GM15510 (cell line): ENCODE results near the gene NET1.

Source experiments
- POLR2A ChIP-seq: IDR thresholded peaks from 3 replicates; pipeline ENCODE4 v1.6.1; 2011; ENCODE audit warnings: borderline replicate concordance; ENCODE audit not compliant: insufficient read length; ENCODE audit errors: extremely low read depth

NET1 gene

GRCh38 chr10:5465976-5466450, 53.7 kb downstream of the NET1 start:
- TF ChIP-seq POLR2A: no peak

DNA sequence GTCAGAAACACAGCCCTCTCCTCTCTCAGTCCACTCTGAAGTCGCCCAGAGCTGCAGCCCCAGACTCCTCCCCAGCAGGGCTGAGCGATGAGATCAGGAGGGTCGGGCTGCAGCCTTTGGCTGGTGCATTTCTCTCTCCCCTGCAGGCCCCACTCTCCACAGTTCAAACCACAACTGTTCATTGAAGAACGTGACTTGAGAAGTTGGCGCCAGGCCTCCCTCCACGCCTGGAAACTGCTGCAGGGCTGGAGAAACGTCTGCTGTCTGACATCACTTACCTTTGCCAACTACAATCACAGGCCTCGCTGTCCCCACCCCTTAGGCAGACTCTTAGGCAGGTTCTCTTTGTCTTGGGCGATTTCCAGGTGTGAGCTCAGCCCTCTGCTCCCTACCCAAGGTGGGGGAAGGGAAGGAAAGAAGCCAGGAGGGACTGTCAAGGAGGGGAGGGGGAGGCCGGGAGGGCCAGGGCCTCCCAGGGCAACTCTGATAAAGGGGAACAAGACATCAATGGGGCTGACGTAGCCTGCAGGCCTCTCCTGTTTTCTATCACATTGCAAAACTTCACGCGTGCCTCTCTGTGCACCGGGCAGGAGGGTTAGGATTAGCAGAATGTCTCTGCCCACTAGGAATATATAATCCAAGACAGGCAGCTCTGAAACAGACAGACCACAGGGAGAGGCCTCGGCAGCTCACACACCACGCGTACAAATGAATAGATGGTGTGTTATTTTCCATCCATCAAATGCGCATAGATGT, 54.3 kb downstream of the NET1 start:
- no peak for TF ChIP-seq POLR2A

- TF ChIP-seq POLR2A: no peak
These were observed 54.8 kb downstream of the NET1 start for GRCh38 chr10:5467207-5467535.

- TF ChIP-seq POLR2A: no peak
These were observed 55.4 kb downstream of the NET1 start for GRCh38 chr10:5467634-5468255.

- no peak for TF ChIP-seq POLR2A
These were observed 56.1 kb downstream of the NET1 start for GRCh38 chr10:5468262-5469106.

GRCh38 chr10:5469353-5470061, 57.1 kb downstream of the NET1 start:
- TF ChIP-seq POLR2A: no peak

GRCh38 chr10:5470062-5470751, 57.9 kb downstream of the NET1 start:
- TF ChIP-seq POLR2A: no peak

- TF ChIP-seq POLR2A: no peak
These were observed 64.7 kb downstream of the NET1 start for GRCh38 chr10:5476918-5477525.

GRCh38 chr10:5477948-5478693, 65.8 kb downstream of the NET1 start:
- no peak for TF ChIP-seq POLR2A

DNA sequence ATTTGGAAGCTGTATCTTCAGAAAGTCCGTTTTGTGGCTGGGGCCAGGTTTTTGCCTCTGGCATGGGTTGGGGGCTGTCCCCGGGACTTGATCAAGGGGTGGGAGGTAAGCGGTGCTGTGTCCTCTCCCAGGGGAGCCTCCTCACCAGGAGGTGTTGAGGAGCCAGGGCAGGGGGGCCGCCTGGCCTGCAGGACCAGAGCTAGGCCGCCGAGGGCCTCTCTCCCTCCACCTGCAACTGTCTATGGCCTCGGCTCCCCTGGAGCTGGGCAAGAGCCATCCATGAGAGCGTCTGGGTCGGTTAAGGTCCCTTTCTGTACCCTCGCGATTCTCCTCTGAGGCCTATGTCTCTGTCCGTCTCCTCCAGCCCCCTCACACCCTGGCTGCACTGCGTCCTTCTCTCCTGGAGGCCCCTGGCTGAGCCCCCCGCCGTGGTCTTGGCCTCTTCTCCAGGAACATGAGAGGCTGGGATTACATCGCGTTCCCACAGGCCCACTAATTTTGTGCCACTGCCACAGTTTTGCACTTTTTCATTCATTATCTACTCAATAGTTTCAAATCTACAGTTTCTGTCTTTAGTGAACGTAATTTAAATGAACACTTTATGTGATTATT, 66.4 kb downstream of the NET1 start:
- no peak for TF ChIP-seq POLR2A

DNA sequence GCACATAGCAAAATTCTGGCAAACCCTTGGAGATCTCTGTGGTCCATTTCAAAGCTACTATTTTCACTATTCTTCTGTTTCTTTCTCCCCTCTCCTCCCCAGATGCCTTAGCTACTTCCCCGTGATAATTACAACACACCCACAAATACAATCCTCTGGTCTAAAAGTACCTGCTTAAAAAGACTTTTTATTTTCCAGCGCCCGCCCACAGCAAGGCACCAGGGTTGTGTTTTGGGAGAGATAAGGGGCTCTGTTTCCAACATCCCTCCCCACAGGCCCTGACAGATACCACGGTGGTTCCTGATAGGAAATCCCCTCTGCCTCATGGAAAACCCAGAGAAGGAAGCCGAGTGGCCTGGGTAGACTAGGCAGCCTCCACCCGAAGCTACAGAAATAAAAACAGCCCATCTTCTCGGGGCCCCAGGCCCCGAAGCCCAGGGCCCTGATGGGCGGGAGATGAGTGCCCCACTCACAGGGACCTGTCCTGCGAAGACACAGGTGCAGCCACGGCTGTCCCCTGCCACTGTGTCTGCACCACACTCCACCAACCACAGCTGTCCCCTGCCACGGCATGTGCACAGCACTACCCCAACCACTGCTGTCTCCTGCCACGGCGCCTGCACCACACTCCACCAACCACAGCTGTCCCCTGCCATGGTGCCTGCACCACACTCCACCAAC, 67.3 kb downstream of the NET1 start:
- TF ChIP-seq POLR2A: no peak

- no peak for TF ChIP-seq POLR2A
These were observed 68.0 kb downstream of the NET1 start for GRCh38 chr10:5480162-5480941.

GRCh38 chr10:5481121-5481520, 68.8 kb downstream of the NET1 start:
- TF ChIP-seq POLR2A: no peak
